GM21526 (cell line): ENCODE results near the gene RPS6KB2.
"Not testable (repeated sequence)": the region's sequence is repeated elsewhere in the genome, so short reads cannot be mapped to it uniquely, and the experiment has no call there.

Experiments
- ATAC-seq: cut with Tn5 transposase; IDR thresholded peaks from one replicate; pipeline ENCODE4 v1.9.1; 2021; ENCODE audit warnings: moderate library complexity; ENCODE audit not compliant: unreplicated experiment, low FRiP score

The RPS6KB2 gene

GRCh38 chr11:67463680-67464410, 35.6 kb downstream of the RPS6KB2 start:
- ATAC-seq = no peak

GRCh38 chr11:67464411-67465188, 36.3 kb downstream of the RPS6KB2 start:
- ATAC-seq = peak; percentile 55

- no peak for ATAC-seq
These were observed 36.9 kb downstream of the RPS6KB2 start for GRCh38 chr11:67465189-67465510.

GRCh38 chr11:67465530-67465929, 37.2 kb downstream of the RPS6KB2 start:
- not testable (repeated sequence) for ATAC-seq

- no peak for ATAC-seq
These were observed 38.1 kb downstream of the RPS6KB2 start for GRCh38 chr11:67466367-67466766.

- ATAC-seq = no peak
These were observed 38.9 kb downstream of the RPS6KB2 start for GRCh38 chr11:67466962-67467771.

- ATAC-seq = no peak
These were observed 39.8 kb downstream of the RPS6KB2 start for GRCh38 chr11:67468056-67468455.

GRCh38 chr11:67468456-67468758, 40.1 kb downstream of the RPS6KB2 start:
- ATAC-seq = no peak

GRCh38 chr11:67468759-67469507, 40.6 kb downstream of the RPS6KB2 start, which contains the start of gene TMEM134:
Gene TMEM134 (minus strand): TSS chr11:67469251. CDS start chr11:67469192, 59 bp downstream.
- peak; percentile 52 for ATAC-seq

- ATAC-seq = no peak
These were observed 41.2 kb downstream of the RPS6KB2 start for GRCh38 chr11:67469508-67469811.

GRCh38 chr11:67470337-67471002, 42.2 kb downstream of the RPS6KB2 start:
- ATAC-seq = no peak

GRCh38 chr11:67472882-67473281, 44.6 kb downstream of the RPS6KB2 start:
- ATAC-seq = no peak

- not testable (repeated sequence) for ATAC-seq
These were observed 48.4 kb downstream of the RPS6KB2 start for GRCh38 chr11:67476692-67477091.

- ATAC-seq = not testable (repeated sequence)
These were observed 49.2 kb downstream of the RPS6KB2 start for GRCh38 chr11:67477344-67478050.

- ATAC-seq = no peak
These were observed 54.1 kb downstream of the RPS6KB2 start for GRCh38 chr11:67482275-67482826.

GRCh38 chr11:67482827-67483798, 54.8 kb downstream of the RPS6KB2 start, which contains the start of gene AIP:
Gene AIP (plus strand): TSS chr11:67483026. CDS start chr11:67483159, 133 bp downstream.
- peak; percentile 59 for ATAC-seq

GRCh38 chr11:67483831-67484665, 55.8 kb downstream of the RPS6KB2 start:
- no peak for ATAC-seq
